T-helper 2 cell (primary cell): Measurements from ENCODE around the gene UBE2G1.
"Not testable (repeated sequence)": the region's sequence is repeated elsewhere in the genome, so short reads cannot be mapped to it uniquely, and the experiment has no call there.

Experiments used
- DNase-seq, 5 experiments: peaks; one replicate each; pipeline versions ENCODE4 v3.0.0 to v3.0.0-alpha.2; 2012 to 2022
- total RNA-seq, 2 donors: gene quantifications; one replicate each; lab custom pipeline; 2026; lab: John Stamatoyannopoulos, UW

Gene UBE2G1
- total RNA-seq, result 60.8 to 85.4 reads per million in 2 donors

- peak; percentile 98 to 99 (median 99) for DNase-seq
These were observed at the start of gene UBE2G1 for GRCh38 chr17:4366327-4367063. Gene UBE2G1, minus strand, starts transcription at chr17:4366675. Its CDS starts 359 bp downstream, at chr17:4366316.

- peak; percentile 64 to 90 (median 84) for DNase-seq
These were observed 46.7 kb upstream of the UBE2G1 start for GRCh38 chr17:4412933-4413831.

- DNase-seq, result no peak
These were observed 44.7 kb upstream of the UBE2G1 start for GRCh38 chr17:4411201-4411600.

GRCh38 chr17:4409659-4410058, 43.2 kb upstream of the UBE2G1 start:
- no peak for DNase-seq

GRCh38 chr17:4407851-4408250, 41.4 kb upstream of the UBE2G1 start:
- no peak for DNase-seq

- DNase-seq, result no peak
These were observed 40.7 kb upstream of the UBE2G1 start for GRCh38 chr17:4407216-4407615.

- no peak for DNase-seq
These were observed 39.9 kb upstream of the UBE2G1 start for GRCh38 chr17:4406386-4406785.

- DNase-seq, result no peak
These were observed 39.2 kb upstream of the UBE2G1 start for GRCh38 chr17:4405699-4406098.

GRCh38 chr17:4405038-4405669, 38.7 kb upstream of the UBE2G1 start:
- DNase-seq, result no peak

GRCh38 chr17:4397840-4398239, 31.4 kb upstream of the UBE2G1 start:
- no peak for DNase-seq

- no peak for DNase-seq
These were observed 28.6 kb upstream of the UBE2G1 start for GRCh38 chr17:4395111-4395478.

GRCh38 chr17:4394208-4395110, 28.0 kb upstream of the UBE2G1 start:
- no peak for DNase-seq

GRCh38 chr17:4393806-4394205, 27.3 kb upstream of the UBE2G1 start:
- no peak for DNase-seq

- DNase-seq, result no peak
These were observed 22.6 kb upstream of the UBE2G1 start for GRCh38 chr17:4389079-4389478.

- no peak for DNase-seq
These were observed 20.7 kb upstream of the UBE2G1 start for GRCh38 chr17:4387137-4387536.

GRCh38 chr17:4386406-4386805, 19.9 kb upstream of the UBE2G1 start:
- no peak for DNase-seq

- DNase-seq, result no peak
These were observed 15.5 kb upstream of the UBE2G1 start for GRCh38 chr17:4381690-4382671.

- no peak for DNase-seq
These were observed 12.2 kb upstream of the UBE2G1 start for GRCh38 chr17:4378626-4379025.

- DNase-seq, result not testable (repeated sequence)
These were observed 10.8 kb upstream of the UBE2G1 start for GRCh38 chr17:4377247-4377646.

- DNase-seq, result not testable (repeated sequence)
These were observed 9.4 kb upstream of the UBE2G1 start for GRCh38 chr17:4375796-4376440.
